ENCODE data around the gene PLXND1.

GRCh38 chr3:129518038-129518561 is 88.4 kb downstream of the PLXND1 start:
- TF ChIP-seq POLR2A (IDR thresholded peaks at IDR 0.05), result no peak
- TF ChIP-seq, protein P1, sequence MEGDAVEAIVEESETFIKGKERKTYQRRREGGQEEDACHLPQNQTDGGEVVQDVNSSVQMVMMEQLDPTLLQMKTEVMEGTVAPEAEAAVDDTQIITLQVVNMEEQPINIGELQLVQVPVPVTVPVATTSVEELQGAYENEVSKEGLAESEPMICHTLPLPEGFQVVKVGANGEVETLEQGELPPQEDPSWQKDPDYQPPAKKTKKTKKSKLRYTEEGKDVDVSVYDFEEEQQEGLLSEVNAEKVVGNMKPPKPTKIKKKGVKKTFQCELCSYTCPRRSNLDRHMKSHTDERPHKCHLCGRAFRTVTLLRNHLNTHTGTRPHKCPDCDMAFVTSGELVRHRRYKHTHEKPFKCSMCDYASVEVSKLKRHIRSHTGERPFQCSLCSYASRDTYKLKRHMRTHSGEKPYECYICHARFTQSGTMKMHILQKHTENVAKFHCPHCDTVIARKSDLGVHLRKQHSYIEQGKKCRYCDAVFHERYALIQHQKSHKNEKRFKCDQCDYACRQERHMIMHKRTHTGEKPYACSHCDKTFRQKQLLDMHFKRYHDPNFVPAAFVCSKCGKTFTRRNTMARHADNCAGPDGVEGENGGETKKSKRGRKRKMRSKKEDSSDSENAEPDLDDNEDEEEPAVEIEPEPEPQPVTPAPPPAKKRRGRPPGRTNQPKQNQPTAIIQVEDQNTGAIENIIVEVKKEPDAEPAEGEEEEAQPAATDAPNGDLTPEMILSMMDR (IDR thresholded peaks at IDR 0.05), result no peak

Data from lower leg skin (tissue), 3 donors.